ENCODE results near the gene KCNK7. TPM values are rescaled to one million over a fixed set of nuclear protein-coding genes. Genes with fewer than 3 reads are reported as not detected.

The KCNK7 gene
- total RNA-seq, 1 experiment from 2014 or later, result 1.8 TPM

- DNase-seq, result no peak
- H3K27me3 Mint-ChIP-seq (ENCODE audit: low read depth), result peaks cover 7% of the 10 kb centered on the region
These were observed 4.3 kb upstream of the KCNK7 start for GRCh38 chr11:65599955-65600246.

More at GRCh38 chr11:65599955-65600246, 4.3 kb upstream of the KCNK7 start:
- Histone ChIP-seq H4K8ac (replicated peaks; ENCODE audit: insufficient read length, low read depth, low read length) (no peak overlapping the region), H2BK15ac (ENCODE audit: low read depth, low read length) (no peak overlapping the region), H2BK20ac (ENCODE audit: low read depth, low read length, poor library complexity, severe bottlenecking) (no peak overlapping the region), H4K20me1 (ENCODE audit: control insufficient read depth, insufficient read depth, insufficient read length) (no peaks in the 10 kb centered on the region), H3K27me3 (ENCODE audit: insufficient read depth, low read length) (no peaks in the 10 kb centered on the region; the same call in 1 of the 2 replicates), H3K18ac (ENCODE audit: insufficient read length, low read depth, low read length) (no peak overlapping the region), H2BK120ac (ENCODE audit: low read depth, low read length, poor library complexity, severe bottlenecking) (no peak overlapping the region), H3K56ac (ENCODE audit: insufficient read length, low read depth, low read length) (no peak overlapping the region), H2BK5ac (ENCODE audit: insufficient read length, low read length) (no peak overlapping the region), H3K4me1 (ENCODE audit: insufficient read depth, low read length) (no peaks in the 10 kb centered on the region), H3K9me3 (ENCODE audit: control insufficient read depth, low read depth, low read length) (no peaks in the 10 kb centered on the region), H3K23ac (ENCODE audit: insufficient read length, low read depth, low read length) (no peak overlapping the region), H3T11ph (ENCODE audit: low read length) (no peak overlapping the region), H3K4me2 (ENCODE audit: insufficient read depth, insufficient read length, low read length) (no peak overlapping the region), H3K23me2 (ENCODE audit: insufficient read length, low read depth, low read length, poor library complexity, severe bottlenecking) (no peaks in the 10 kb centered on the region), H4K91ac (ENCODE audit: insufficient read length, low read depth, low read length) (no peak overlapping the region), H3K27ac (ENCODE audit: insufficient read length, low read depth, low read length) (no peak overlapping the region), H2AFZ (ENCODE audit: low read length) (no peak overlapping the region), H3K4ac (ENCODE audit: low read depth, low read length) (no peak overlapping the region), H3K79me2 (ENCODE audit: insufficient read depth, low read length) (no peaks in the 10 kb centered on the region), H4K5ac (ENCODE audit: insufficient read length, low read depth, low read length) (no peak overlapping the region), H3K9ac (ENCODE audit: extremely low read depth, insufficient read length, low read length) (no peak overlapping the region), H3K14ac (ENCODE audit: insufficient read depth, low read length) (no peak overlapping the region), H3K79me1 (ENCODE audit: insufficient read depth, low read depth, low read length, poor library complexity, severe bottlenecking) (no peaks in the 10 kb centered on the region), H2BK12ac (ENCODE audit: insufficient read length, low read depth, low read length) (no peak overlapping the region), H2AK5ac (ENCODE audit: insufficient read length, low read length) (no peak overlapping the region)
- Mint-ChIP-seq H3K27ac (no peak overlapping the region), H3K9me3 (no peaks in the 10 kb centered on the region), H3K4me3 (no peak overlapping the region), H3K36me3 (ENCODE audit: insufficient read depth in 1 of 3, low read depth in 3 of 3) (peaks cover 9 to 35% (median 24%) of the 10 kb centered on the region in 3 experiments), H3K4me1 (peaks cover 0 to 3% of the 10 kb centered on the region in 2 experiments; a peak in 1 of 4 replicates)
- no CpG with 5 or more reads among the region's 6 CpGs for WGBS (ENCODE audit: extremely low coverage, insufficient read length, low lambda C conversion rate)
- no peak for TF ChIP-seq CTCF (conservative IDR thresholded peaks at IDR 0.05)
